Measurements from ENCODE around the gene ABCC6. TPM values are rescaled to one million over a fixed set of nuclear protein-coding genes. Genes with fewer than 3 reads are reported as not detected.

Gene ABCC6
- total RNA-seq, 4 donors from 2014 or later = 0.29 TPM; not detected in 3

DNA sequence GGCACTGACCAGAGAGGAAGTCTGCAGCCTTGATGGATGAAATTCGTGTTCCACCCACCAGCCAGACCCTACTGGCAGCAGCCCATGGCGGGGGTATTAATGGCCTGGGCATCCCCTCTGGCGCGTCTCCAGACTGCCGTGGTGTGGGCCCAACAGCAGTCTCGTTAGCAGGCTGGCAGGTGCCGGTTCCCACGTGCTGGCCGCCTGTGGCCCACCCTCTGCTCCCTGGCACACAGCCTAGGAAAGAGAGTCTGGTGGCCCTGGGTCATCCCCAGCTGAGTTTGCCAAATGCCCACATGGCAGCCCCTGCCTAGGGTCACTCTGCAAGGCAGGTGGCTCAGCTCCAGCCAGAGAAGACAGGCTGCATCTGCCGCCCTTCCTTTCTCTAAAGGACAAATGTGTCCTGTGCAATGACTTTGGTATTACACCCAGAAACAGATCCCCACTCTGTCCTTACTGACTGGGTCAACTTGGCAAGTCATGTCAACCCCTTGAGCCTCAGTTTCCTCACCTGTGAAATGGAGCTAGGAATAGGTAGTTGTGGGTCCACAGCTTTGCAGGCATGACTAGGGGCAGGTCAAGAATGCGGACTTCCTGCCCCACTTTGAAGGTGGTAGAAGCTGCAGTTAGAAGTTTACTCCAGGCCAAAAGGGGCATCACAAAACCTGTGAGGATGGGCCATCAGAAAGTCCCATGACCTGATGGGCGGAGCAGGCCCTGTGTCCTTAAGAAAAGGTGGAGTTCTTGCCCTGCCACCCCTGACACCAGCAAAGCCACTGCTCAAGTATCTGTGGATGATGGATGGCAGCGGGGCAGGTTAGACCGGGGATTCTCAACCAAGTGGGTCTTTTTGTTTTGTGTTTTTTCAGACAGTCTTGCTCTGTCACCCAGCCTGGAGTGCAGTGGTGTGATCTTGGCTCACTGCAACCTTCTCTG is 76.6 kb downstream of the ABCC6 start:
- no peaks in the 10 kb centered on the region for H3K27me3 ChIP-seq
- H3K4me1 ChIP-seq = peaks cover 0 to 73% (median 5%) of the 10 kb centered on the region in 3 donors
- no peak for TF ChIP-seq POLR2A (IDR thresholded peaks at IDR 0.05)
- TF ChIP-seq, protein P1, sequence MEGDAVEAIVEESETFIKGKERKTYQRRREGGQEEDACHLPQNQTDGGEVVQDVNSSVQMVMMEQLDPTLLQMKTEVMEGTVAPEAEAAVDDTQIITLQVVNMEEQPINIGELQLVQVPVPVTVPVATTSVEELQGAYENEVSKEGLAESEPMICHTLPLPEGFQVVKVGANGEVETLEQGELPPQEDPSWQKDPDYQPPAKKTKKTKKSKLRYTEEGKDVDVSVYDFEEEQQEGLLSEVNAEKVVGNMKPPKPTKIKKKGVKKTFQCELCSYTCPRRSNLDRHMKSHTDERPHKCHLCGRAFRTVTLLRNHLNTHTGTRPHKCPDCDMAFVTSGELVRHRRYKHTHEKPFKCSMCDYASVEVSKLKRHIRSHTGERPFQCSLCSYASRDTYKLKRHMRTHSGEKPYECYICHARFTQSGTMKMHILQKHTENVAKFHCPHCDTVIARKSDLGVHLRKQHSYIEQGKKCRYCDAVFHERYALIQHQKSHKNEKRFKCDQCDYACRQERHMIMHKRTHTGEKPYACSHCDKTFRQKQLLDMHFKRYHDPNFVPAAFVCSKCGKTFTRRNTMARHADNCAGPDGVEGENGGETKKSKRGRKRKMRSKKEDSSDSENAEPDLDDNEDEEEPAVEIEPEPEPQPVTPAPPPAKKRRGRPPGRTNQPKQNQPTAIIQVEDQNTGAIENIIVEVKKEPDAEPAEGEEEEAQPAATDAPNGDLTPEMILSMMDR (IDR thresholded peaks at IDR 0.05) = no peak
- 85 to 96% methylated on average over 4 of the region's 14 CpGs for WGBS, 2 donors
- no peak for DNase-seq
- peak overlapping the region in 2 of 4 donors; percentile 8 to 60 for H3K27ac ChIP-seq
- no peak overlapping the region for H3K4me3 ChIP-seq
- intact Hi-C loops (cut with DNase I) = no loop called here
- H3K36me3 ChIP-seq = peaks cover 3 to 53% (median 5%) of the 10 kb centered on the region in 3 donors
- H3K9me3 ChIP-seq = no peaks in the 10 kb centered on the region

DNA sequence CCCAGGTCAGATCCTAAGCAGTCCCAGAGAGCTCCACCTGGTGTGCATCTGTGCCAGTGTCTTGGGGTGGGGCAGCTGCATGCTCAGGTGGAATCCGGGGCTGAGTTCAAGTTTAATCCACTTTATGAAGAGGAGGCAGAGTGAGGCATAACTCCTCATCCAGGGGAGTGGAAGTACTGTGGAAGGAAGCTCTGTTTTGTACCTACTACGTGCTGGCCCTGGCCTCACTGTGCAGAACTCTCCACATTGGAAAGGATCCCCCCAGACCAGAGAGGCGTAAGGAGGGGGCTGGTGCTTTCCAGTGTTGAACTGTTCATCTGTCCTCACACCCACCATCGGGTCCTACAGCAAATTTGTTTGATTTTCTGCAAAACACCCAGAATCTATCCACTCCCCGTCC is 78.0 kb downstream of the ABCC6 start:
- WGBS, 2 donors = 87% methylated on average over 5 of the region's 5 CpGs
- intact Hi-C loops (cut with DNase I) = no loop called here

GRCh38 chr16:16144416-16144815 is 78.9 kb downstream of the ABCC6 start:
- Histone ChIP-seq H3K4me1 (peaks cover 0 to 50% (median 0%) of the 10 kb centered on the region in 3 donors), H3K36me3 (peaks cover 10 to 75% (median 14%) of the 10 kb centered on the region in 3 donors), H3K4me3 (no peak overlapping the region), H3K27ac (peak overlapping the region in 3 of 4 donors; percentile 44 to 64 (median 51)), H3K9me3 (no peaks in the 10 kb centered on the region), H3K27me3 (no peaks in the 10 kb centered on the region)
- no peak for DNase-seq
- 41 to 61% methylated on average over 5 of the region's 5 CpGs for WGBS, 2 donors
- intact Hi-C loops (cut with DNase I) = no loop called here
- TF ChIP-seq, protein P1 (IDR thresholded peaks at IDR 0.05) = no peak
- no peak for TF ChIP-seq POLR2A (IDR thresholded peaks at IDR 0.05)

More for the DNA sequence above, 78.0 kb downstream of the ABCC6 start:
- Histone ChIP-seq H3K27ac (no peak overlapping the region), H3K27me3 (no peaks in the 10 kb centered on the region), H3K4me3 (no peak overlapping the region), H3K9me3 (no peaks in the 10 kb centered on the region), H3K4me1 (peaks cover 0 to 59% (median 1%) of the 10 kb centered on the region in 3 donors), H3K36me3 (peaks cover 10 to 66% (median 14%) of the 10 kb centered on the region in 3 donors)
- no peak for TF ChIP-seq POLR2A (IDR thresholded peaks at IDR 0.05)
- TF ChIP-seq, protein P1 (IDR thresholded peaks at IDR 0.05) = no peak
- DNase-seq = no peak

GRCh38 chr16:16143931-16144330 is 79.4 kb downstream of the ABCC6 start:
- Histone ChIP-seq H3K4me3 (no peak overlapping the region), H3K36me3 (peaks cover 14 to 80% (median 17%) of the 10 kb centered on the region in 3 donors), H3K9me3 (no peaks in the 10 kb centered on the region), H3K27me3 (no peaks in the 10 kb centered on the region), H3K27ac (peak overlapping the region in 3 of 4 donors; percentile 11 to 64 (median 44)), H3K4me1 (peaks cover 0 to 49% (median 0%) of the 10 kb centered on the region in 3 donors)
- no peak for TF ChIP-seq POLR2A (IDR thresholded peaks at IDR 0.05)
- TF ChIP-seq, protein P1 (IDR thresholded peaks at IDR 0.05) = no peak
- WGBS, 2 donors = 82 to 85% methylated on average over 7 to 8 of the region's 8 CpGs
- intact Hi-C loops (cut with DNase I) = no loop called here
- DNase-seq = no peak

Measured in esophagus squamous epithelium (tissue), 5 donors.